Measurements from ENCODE around the gene EDN1.
"Not testable (repeated sequence)": the region's sequence is repeated elsewhere in the genome, so short reads cannot be mapped to it uniquely, and the experiment has no call there.

The EDN1 gene

DNA sequence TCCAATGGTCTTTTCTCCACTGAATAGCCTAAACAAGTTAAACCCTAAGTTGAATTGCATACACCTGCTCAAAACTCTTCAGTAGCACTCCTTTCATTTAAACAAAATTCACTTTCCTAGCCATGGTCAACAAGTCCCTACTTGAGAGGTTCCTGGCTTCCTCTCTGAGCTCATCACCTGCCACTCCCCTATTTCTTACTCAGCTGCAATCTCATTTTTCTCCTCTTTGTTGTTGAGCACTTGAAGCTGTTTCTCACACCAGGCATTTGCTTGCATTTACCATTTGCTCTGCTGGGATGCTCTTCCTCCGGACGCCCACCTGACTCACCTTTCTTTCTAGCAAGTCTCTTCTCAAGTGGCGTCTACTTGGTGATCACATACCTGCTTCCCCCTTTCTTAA is 38.5 kb downstream of the EDN1 start:
- no peak for DNase-seq

GRCh38 chr6:12331474-12331873 is 41.3 kb downstream of the EDN1 start:
- no peak for DNase-seq

- no peak for DNase-seq
These were observed 42.0 kb downstream of the EDN1 start for GRCh38 chr6:12331951-12332749.

GRCh38 chr6:12332750-12333079 is 42.6 kb downstream of the EDN1 start:
- DNase-seq: not testable (repeated sequence)

GRCh38 chr6:12333128-12333527 is 43.0 kb downstream of the EDN1 start:
- no peak for DNase-seq

GRCh38 chr6:12334526-12335130 is 44.5 kb downstream of the EDN1 start:
- DNase-seq: no peak

DNA sequence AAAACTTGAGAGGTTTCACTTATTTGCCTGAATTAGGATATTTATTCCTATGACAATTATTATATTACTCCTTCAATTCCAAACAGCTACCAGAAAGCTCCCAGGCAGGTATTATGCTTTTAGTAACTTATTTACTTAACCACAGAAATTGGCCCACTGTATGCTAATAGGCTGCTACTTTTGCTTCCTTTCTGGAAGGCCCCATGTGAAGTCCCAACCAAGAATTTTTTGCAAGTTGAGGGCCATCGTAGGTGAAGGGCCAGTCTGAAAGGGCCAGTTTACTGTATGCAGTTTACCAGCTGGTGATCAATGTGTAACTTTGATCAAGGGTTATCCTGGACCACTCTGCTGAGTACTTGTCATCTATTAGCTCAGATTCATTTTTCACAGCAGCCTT is 45.0 kb downstream of the EDN1 start:
- DNase-seq: no peak

GRCh38 chr6:12335717-12336116 is 45.6 kb downstream of the EDN1 start:
- no peak for DNase-seq

DNA sequence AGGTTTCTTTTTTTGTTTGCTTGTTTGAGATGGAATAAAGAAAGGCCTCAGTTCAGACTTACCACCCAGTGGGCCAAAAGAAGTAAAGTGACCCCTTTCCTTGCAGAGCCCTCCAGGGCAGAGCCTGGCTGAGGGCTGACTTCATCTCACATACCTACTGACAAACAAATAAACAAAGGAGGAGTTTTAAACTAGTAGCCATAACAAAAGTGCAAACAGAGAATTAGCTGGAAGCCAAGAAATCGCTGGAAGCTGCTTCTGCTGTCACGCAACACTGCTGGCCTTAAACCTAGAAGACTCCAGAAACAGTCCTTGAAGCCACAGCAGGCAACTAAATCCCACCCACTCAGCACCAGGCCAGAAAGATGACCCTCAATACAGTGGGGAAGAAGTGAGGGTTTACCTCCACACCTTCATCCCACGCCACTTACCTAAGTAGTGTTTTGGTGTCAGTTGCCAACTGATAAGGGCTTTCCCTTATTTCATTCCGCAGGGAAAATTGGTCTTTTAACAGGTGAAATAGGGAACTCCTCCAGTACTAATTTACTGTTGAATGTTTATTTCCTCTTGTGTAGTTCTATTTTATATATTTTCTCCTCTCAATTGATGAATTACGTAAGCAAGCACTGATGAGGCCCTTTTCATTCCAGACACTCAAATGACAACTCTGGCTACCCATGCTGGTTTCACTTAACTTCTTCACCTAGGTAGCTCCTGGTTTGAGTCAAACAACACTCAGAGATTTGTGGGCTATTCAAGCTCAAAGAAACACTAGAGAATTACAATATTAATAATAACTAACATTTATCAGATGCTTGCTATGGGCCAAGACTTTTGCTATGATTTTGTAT is 46.2 kb downstream of the EDN1 start:
- DNase-seq: no peak

DNA sequence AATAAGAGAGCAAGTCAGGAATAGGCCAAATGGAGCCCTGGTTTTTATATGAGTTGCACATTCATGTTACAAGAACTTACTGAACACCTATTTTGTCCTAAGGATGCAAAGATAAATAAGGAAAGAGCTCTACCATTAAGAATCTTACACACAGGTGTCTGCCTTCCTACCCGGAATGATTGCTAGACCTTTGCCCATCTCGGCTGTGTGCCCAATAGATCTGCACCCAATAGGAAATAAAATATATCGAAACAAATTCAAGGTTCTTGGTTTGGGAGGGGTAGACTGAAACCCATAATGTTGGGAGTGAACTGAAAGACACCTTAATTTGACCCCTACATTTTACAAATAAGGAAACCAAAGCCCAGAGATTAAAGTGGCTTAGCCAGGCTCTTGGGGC is 48.9 kb downstream of the EDN1 start:
- DNase-seq: no peak

- no peak for DNase-seq
These were observed 49.8 kb downstream of the EDN1 start for GRCh38 chr6:12339808-12340487.

DNA sequence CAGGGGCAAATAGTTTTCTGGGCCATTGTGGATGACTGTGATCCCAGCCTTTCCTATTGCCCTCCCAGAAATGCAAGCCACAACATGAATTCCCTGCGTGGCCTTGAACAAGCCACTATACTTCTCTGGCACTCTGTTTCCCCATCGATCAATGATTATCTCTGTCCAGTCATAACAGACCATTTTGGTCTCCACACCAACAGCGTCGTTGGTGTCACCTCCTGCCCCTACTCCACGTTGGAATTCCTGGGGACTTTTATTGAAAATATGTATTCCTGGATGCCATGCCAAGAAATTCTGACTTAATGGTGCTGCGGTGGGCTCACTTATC is 50.3 kb downstream of the EDN1 start:
- no peak for DNase-seq

GRCh38 chr6:12342664-12343063 is 52.5 kb downstream of the EDN1 start:
- no peak for DNase-seq

GRCh38 chr6:12343122-12343439 is 52.9 kb downstream of the EDN1 start:
- no peak for DNase-seq

DNA sequence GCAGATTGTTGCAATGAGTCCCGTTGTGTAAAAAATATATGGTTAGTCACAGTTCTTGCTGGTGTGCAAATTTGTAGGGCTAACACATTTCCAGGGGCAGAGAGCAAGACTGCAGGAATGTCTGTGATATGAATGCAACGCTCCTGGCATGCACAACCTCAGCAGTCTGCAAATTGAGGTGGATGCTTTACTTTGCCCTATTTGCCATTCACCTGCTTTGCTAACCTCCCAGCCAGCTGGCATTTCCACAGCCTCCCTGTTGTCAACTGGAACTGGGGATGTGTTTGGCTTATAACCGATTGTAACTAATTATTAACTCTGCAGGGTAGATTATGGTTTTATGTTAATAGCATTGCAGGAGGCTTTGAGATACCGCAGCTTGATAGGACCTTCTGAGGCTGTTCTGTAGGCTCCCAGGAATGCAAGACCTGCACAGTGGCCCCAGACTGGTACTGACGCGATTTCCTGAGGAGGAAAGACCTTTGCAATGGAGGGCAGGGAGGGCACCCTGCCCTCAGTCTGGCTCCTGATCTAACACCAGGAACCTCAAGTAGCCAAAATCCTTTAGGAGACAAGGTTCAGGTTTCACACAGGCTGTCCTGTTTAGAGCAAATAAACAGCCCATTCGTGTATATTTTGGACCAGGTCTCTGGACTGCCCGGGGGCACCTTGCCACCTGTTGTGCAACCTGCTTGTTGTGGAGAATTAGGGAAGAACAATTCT is 53.4 kb downstream of the EDN1 start:
- DNase-seq: no peak

DNA sequence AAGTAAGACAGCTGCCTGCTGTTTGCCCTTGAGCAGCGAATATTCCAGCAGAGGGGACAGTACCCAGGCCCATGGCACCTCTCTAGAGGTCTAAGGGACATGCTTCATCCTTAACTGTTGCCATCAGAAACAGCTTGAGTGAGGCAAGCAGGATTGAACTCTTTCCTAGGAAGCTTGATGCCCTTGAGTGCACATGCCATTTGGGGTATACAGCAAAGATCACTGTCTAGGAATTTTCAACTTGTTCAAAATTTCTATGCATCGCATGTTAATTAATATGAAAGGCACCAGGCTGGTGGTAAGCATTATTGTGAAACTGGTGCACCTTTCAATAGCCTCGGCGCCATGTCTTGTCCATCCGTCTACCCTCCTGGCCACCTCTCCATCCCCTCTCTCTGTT is 54.1 kb downstream of the EDN1 start:
- no peak for DNase-seq

GRCh38 chr6:12344961-12345693 is 55.0 kb downstream of the EDN1 start:
- no peak for DNase-seq

DNA sequence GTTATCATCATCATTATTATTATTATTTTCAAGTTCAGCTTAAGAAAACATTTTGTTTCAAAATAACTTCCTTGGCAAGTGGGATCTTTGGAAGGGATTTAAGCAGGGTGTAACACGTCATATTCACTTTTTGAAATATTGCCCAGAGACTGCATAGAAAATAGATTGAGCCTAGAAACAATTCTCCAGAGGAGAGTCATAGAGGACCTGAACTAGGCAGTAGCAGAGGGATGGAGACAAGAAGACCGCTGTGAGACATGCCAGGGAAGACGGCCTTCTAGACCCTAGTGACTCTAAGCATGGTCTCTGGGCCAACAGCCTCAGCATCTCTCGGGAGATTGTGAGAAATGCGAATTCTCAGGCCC is 55.5 kb downstream of the EDN1 start:
- DNase-seq: no peak

Measured in NCI-H774 (cell line).